ENCODE data around the gene RNLS. TPM values are rescaled to one million over a fixed set of nuclear protein-coding genes. Genes with fewer than 3 reads are reported as not detected.

The RNLS gene
- total RNA-seq, 1 experiment from 2014 or later, result 8.7 TPM

DNA sequence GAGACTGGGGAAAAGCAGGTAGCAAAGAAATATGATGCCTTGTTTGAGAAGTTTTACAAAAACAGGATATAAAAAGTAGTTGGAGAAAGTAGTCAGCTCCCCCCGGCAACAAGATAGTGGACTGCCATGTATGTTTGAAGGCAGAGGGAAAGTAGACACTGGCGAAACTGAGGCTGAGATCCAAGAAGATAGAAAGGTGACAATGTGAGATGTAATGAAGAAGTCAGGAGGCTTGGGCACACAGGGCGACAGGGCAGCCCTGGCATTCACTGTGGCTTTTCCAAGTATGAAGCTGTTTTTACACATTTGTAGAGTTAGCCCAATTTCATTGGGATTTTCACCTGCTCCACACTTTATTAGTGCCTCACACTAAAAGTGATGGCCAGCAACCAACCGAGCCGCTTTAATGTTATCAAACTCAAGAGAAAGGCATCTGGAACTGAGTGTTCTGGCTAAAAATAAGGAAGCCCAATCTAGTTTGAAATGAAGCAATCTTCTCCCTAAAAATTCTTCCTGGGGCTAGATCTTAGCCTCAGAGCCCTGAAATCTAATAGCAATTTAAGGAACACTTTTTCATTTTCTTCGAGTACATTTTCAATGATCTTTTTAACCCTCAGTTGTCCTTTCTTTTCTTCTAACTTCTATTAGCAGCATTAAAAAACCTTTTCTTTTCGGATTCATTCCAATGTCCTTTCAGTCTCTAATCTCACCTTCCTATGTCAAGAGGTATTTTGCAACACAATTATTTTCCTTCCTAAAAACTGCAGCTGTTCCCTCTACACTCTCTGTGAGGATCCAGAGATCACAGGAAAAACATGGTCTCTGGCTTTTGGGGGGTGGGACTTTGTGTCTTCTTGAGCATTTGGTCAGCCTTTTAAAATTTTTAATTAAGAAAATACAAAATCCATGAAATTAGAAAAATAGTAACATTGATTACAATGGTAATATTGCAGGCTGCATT is 108.0 kb downstream of the RNLS start:
- CTCF ChIA-PET, result interaction anchor here (1.2 kb wide), 1 partner anchor 253 kb away, joined by 4 read pairs; no protein-coding TSS in a partner anchor
- H3K4me3 Mint-ChIP-seq, result no peak overlapping the region
- H3K27ac Mint-ChIP-seq, result no peak overlapping the region
- peaks cover 9% of the 10 kb centered on the region for H3K9me3 Mint-ChIP-seq
- POLR2A ChIA-PET, result no interaction called here
- no peak for DNase-seq (ENCODE audit: low spot score)
- H3K4me1 Mint-ChIP-seq, result peaks cover 21% of the 10 kb centered on the region
- TF ChIP-seq TP53 (CRISPR knock-in tag; IDR thresholded peaks at IDR 0.05) (no peak), TCF7 (CRISPR knock-in tag; IDR thresholded peaks at IDR 0.05; ENCODE audit: low read depth) (no peak), NR2C2 (CRISPR knock-in tag; IDR thresholded peaks at IDR 0.05) (no peak), ZNF219 (CRISPR knock-in tag; IDR thresholded peaks at IDR 0.05; ENCODE audit: borderline replicate concordance) (no peak), SMAD3 (CRISPR knock-in tag; IDR thresholded peaks at IDR 0.05; ENCODE audit: borderline replicate concordance) (no peak), ZNF121 (CRISPR knock-in tag; IDR thresholded peaks at IDR 0.05) (no peak)
- TF ChIP-seq, protein P1, sequence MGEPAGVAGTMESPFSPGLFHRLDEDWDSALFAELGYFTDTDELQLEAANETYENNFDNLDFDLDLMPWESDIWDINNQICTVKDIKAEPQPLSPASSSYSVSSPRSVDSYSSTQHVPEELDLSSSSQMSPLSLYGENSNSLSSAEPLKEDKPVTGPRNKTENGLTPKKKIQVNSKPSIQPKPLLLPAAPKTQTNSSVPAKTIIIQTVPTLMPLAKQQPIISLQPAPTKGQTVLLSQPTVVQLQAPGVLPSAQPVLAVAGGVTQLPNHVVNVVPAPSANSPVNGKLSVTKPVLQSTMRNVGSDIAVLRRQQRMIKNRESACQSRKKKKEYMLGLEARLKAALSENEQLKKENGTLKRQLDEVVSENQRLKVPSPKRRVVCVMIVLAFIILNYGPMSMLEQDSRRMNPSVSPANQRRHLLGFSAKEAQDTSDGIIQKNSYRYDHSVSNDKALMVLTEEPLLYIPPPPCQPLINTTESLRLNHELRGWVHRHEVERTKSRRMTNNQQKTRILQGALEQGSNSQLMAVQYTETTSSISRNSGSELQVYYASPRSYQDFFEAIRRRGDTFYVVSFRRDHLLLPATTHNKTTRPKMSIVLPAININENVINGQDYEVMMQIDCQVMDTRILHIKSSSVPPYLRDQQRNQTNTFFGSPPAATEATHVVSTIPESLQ (CRISPR knock-in tag; IDR thresholded peaks at IDR 0.05), result no peak
- TF ChIP-seq, protein P2, sequence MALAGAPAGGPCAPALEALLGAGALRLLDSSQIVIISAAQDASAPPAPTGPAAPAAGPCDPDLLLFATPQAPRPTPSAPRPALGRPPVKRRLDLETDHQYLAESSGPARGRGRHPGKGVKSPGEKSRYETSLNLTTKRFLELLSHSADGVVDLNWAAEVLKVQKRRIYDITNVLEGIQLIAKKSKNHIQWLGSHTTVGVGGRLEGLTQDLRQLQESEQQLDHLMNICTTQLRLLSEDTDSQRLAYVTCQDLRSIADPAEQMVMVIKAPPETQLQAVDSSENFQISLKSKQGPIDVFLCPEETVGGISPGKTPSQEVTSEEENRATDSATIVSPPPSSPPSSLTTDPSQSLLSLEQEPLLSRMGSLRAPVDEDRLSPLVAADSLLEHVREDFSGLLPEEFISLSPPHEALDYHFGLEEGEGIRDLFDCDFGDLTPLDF (CRISPR knock-in tag; IDR thresholded peaks at IDR 0.05), result no peak
- TF ChIP-seq, protein P3, sequence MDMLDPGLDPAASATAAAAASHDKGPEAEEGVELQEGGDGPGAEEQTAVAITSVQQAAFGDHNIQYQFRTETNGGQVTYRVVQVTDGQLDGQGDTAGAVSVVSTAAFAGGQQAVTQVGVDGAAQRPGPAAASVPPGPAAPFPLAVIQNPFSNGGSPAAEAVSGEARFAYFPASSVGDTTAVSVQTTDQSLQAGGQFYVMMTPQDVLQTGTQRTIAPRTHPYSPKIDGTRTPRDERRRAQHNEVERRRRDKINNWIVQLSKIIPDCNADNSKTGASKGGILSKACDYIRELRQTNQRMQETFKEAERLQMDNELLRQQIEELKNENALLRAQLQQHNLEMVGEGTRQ (CRISPR knock-in tag; IDR thresholded peaks at IDR 0.05), result no peak
- H3K27me3 Mint-ChIP-seq (ENCODE audit: low read depth), result no peaks in the 10 kb centered on the region
- no peaks in the 10 kb centered on the region; the same call in 1 of the 2 replicates for H3K36me3 Mint-ChIP-seq
- no peak for ATAC-seq

DNA sequence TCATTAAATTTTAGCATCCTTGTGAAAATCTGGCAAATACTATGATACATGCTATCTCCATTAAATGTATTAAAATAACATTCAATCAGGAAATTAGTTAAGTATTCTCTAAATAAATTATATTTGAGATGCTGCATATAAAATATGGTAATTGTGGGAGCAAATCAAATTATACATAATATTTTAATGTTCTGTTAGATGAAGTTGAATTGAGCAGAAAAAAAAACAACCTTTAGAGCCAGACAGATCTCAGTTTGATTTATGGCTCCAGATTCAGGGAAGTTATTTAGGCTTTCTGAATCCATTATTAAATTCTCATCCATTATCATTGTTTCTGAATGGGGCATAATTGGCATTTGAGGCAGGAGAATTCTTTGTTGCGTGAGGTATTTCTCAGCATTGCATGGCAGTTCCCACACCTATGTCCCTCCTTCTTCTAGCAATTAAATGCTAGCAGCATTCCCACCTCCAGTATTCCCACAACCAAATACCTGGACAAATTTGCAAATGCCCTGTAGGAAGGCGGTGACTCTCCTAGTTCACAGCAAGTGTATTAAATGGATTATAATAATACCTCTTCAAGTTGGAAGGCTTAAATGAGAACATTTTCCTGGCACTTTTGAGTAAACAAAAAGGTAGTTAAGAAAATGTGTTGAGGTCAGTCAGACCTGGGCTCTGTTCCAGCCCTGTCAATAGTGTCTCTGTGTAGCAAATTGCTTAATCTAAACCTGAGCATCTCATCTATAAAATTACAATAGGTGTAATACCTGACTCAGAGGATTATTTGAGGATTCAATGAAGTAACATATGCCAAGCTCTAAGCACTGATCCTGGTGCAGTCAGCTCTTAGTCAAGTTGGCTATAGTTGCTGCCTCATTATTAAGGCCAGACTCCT is 108.9 kb downstream of the RNLS start:
- no peak for DNase-seq (ENCODE audit: low spot score)
- Mint-ChIP-seq H3K4me3 (no peak overlapping the region), H3K27ac (no peak overlapping the region), H3K27me3 (ENCODE audit: low read depth) (no peaks in the 10 kb centered on the region), H3K36me3 (no peaks in the 10 kb centered on the region; the same call in 1 of the 2 replicates), H3K9me3 (peaks cover 9% of the 10 kb centered on the region), H3K4me1 (peaks cover 21% of the 10 kb centered on the region)
- ATAC-seq, result no peak
- CTCF ChIA-PET, result interaction anchor here (1.2 kb wide), 1 partner anchor 254 kb away, joined by 4 read pairs; no protein-coding TSS in a partner anchor
- POLR2A ChIA-PET, result no interaction called here
- no peak for TF ChIP-seq CBFB (CRISPR knock-in tag; IDR thresholded peaks at IDR 0.05; ENCODE audit: low read depth)
- TF ChIP-seq, protein P4, sequence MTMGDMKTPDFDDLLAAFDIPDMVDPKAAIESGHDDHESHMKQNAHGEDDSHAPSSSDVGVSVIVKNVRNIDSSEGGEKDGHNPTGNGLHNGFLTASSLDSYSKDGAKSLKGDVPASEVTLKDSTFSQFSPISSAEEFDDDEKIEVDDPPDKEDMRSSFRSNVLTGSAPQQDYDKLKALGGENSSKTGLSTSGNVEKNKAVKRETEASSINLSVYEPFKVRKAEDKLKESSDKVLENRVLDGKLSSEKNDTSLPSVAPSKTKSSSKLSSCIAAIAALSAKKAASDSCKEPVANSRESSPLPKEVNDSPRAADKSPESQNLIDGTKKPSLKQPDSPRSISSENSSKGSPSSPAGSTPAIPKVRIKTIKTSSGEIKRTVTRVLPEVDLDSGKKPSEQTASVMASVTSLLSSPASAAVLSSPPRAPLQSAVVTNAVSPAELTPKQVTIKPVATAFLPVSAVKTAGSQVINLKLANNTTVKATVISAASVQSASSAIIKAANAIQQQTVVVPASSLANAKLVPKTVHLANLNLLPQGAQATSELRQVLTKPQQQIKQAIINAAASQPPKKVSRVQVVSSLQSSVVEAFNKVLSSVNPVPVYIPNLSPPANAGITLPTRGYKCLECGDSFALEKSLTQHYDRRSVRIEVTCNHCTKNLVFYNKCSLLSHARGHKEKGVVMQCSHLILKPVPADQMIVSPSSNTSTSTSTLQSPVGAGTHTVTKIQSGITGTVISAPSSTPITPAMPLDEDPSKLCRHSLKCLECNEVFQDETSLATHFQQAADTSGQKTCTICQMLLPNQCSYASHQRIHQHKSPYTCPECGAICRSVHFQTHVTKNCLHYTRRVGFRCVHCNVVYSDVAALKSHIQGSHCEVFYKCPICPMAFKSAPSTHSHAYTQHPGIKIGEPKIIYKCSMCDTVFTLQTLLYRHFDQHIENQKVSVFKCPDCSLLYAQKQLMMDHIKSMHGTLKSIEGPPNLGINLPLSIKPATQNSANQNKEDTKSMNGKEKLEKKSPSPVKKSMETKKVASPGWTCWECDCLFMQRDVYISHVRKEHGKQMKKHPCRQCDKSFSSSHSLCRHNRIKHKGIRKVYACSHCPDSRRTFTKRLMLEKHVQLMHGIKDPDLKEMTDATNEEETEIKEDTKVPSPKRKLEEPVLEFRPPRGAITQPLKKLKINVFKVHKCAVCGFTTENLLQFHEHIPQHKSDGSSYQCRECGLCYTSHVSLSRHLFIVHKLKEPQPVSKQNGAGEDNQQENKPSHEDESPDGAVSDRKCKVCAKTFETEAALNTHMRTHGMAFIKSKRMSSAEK (CRISPR knock-in tag; IDR thresholded peaks at IDR 0.05; ENCODE audit: borderline replicate concordance), result no peak
- no peak for TF ChIP-seq SOX15 (CRISPR knock-in tag; IDR thresholded peaks at IDR 0.05)
- no peak for TF ChIP-seq ZNF121 (CRISPR knock-in tag; IDR thresholded peaks at IDR 0.05)
- TF ChIP-seq, protein P3 (CRISPR knock-in tag; IDR thresholded peaks at IDR 0.05), result no peak
- no peak for TF ChIP-seq NFYB (CRISPR knock-in tag; conservative IDR thresholded peaks at IDR 0.05; ENCODE audit: low read depth)
- TF ChIP-seq TP53 (CRISPR knock-in tag; IDR thresholded peaks at IDR 0.05), result no peak
- TF ChIP-seq, protein P1 (CRISPR knock-in tag; IDR thresholded peaks at IDR 0.05), result no peak
- TF ChIP-seq, protein P5, sequence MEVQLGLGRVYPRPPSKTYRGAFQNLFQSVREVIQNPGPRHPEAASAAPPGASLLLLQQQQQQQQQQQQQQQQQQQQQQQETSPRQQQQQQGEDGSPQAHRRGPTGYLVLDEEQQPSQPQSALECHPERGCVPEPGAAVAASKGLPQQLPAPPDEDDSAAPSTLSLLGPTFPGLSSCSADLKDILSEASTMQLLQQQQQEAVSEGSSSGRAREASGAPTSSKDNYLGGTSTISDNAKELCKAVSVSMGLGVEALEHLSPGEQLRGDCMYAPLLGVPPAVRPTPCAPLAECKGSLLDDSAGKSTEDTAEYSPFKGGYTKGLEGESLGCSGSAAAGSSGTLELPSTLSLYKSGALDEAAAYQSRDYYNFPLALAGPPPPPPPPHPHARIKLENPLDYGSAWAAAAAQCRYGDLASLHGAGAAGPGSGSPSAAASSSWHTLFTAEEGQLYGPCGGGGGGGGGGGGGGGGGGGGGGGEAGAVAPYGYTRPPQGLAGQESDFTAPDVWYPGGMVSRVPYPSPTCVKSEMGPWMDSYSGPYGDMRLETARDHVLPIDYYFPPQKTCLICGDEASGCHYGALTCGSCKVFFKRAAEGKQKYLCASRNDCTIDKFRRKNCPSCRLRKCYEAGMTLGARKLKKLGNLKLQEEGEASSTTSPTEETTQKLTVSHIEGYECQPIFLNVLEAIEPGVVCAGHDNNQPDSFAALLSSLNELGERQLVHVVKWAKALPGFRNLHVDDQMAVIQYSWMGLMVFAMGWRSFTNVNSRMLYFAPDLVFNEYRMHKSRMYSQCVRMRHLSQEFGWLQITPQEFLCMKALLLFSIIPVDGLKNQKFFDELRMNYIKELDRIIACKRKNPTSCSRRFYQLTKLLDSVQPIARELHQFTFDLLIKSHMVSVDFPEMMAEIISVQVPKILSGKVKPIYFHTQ (CRISPR knock-in tag; IDR thresholded peaks at IDR 0.05), result no peak
- no peak for TF ChIP-seq TEAD1 (CRISPR knock-in tag; IDR thresholded peaks at IDR 0.05)
- no peak for TF ChIP-seq RORB (CRISPR knock-in tag; IDR thresholded peaks at IDR 0.05)

All from WTC11 (cell line).